Measurements from ENCODE around the gene PBOV1.

PBOV1 gene

GRCh38 chr6:138248878-138249277, 30.6 kb upstream of the PBOV1 start:
- no peak for DNase-seq
- H4K20me1 ChIP-seq (ENCODE audit: insufficient read depth, low read length), result no peaks in the 10 kb centered on the region
- H2AFZ ChIP-seq (ENCODE audit: low read length), result no peak overlapping the region
- H3K9me2 ChIP-seq (replicated peaks; ENCODE audit: insufficient read depth, low read length), result no peaks in the 10 kb centered on the region
- H3K9me3 ChIP-seq (replicated peaks; ENCODE audit: insufficient read depth, low read length), result no peaks in the 10 kb centered on the region
- H3K9ac ChIP-seq (ENCODE audit: low read length), result no peak overlapping the region
- H3F3A ChIP-seq (ENCODE audit: insufficient read depth, low read length), result no peaks in the 10 kb centered on the region
- H3K4me1 ChIP-seq (ENCODE audit: low read length), result no peaks in the 10 kb centered on the region
- no peak overlapping the region for H3K27ac ChIP-seq (ENCODE audit: low read length)
- H3K27me3 ChIP-seq (replicated peaks; ENCODE audit: insufficient read depth, low read length), result no peaks in the 10 kb centered on the region
- H3K4me3 ChIP-seq (ENCODE audit: low read length), result no peak overlapping the region
- H3K4me2 ChIP-seq (ENCODE audit: low read depth, low read length), result no peak overlapping the region
- H3K79me2 ChIP-seq (ENCODE audit: low read length), result no peaks in the 10 kb centered on the region
- H3K36me3 ChIP-seq (replicated peaks; ENCODE audit: insufficient read depth, low read length), result no peaks in the 10 kb centered on the region
- TF ChIP-seq CTCF (IDR thresholded peaks at IDR 0.05; ENCODE audit: low read length), result no peak
- no peak for TF ChIP-seq EZH2phosphoT487 (IDR thresholded peaks at IDR 0.05; ENCODE audit: low read length)
- no peak for TF ChIP-seq EZH2 (optimal IDR thresholded peaks at IDR 0.05; ENCODE audit: low read depth, low read length)

DNA sequence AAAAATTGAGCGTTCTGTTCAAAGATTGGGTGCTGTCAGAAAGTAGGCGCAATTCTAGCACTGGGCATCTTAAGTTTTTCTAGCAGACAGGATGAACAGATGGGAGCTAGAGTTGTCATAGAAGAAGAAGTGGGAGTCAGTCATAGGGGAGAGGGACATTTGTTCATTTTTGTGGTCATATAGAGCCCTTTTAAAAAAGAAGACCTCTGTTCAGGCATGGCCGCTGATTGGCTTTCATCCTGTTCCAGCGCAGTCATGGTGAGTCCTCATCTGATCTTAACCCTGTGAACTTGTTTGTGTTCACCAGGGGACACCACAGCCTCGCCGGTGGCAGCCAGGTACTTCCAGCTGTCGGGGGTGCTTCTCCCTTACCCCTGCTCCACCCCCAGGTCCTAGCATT, 29.7 kb upstream of the PBOV1 start:
- DNase-seq, result no peak
- Histone ChIP-seq H3K36me3 (replicated peaks; ENCODE audit: insufficient read depth, low read length) (no peaks in the 10 kb centered on the region), H3K27me3 (replicated peaks; ENCODE audit: insufficient read depth, low read length) (no peaks in the 10 kb centered on the region), H3K4me3 (ENCODE audit: low read length) (no peak overlapping the region), H2AFZ (ENCODE audit: low read length) (no peak overlapping the region), H3F3A (ENCODE audit: insufficient read depth, low read length) (no peaks in the 10 kb centered on the region), H3K4me2 (ENCODE audit: low read depth, low read length) (no peak overlapping the region), H4K20me1 (ENCODE audit: insufficient read depth, low read length) (no peaks in the 10 kb centered on the region), H3K9me2 (replicated peaks; ENCODE audit: insufficient read depth, low read length) (no peaks in the 10 kb centered on the region), H3K9ac (ENCODE audit: low read length) (no peak overlapping the region), H3K79me2 (ENCODE audit: low read length) (no peaks in the 10 kb centered on the region), H3K27ac (ENCODE audit: low read length) (no peak overlapping the region), H3K9me3 (replicated peaks; ENCODE audit: insufficient read depth, low read length) (no peaks in the 10 kb centered on the region), H3K4me1 (ENCODE audit: low read length) (no peaks in the 10 kb centered on the region)
- no peak for TF ChIP-seq EZH2phosphoT487 (IDR thresholded peaks at IDR 0.05; ENCODE audit: low read length)
- no peak for TF ChIP-seq CTCF (IDR thresholded peaks at IDR 0.05; ENCODE audit: low read length)
- TF ChIP-seq EZH2 (optimal IDR thresholded peaks at IDR 0.05; ENCODE audit: low read depth, low read length), result no peak

- TF ChIP-seq EZH2phosphoT487 (IDR thresholded peaks at IDR 0.05; ENCODE audit: low read length) (no peak), EZH2 (optimal IDR thresholded peaks at IDR 0.05; ENCODE audit: low read depth, low read length) (no peak), CTCF (IDR thresholded peaks at IDR 0.05; ENCODE audit: low read length) (no peak)
- no peak overlapping the region for H3K27ac ChIP-seq (ENCODE audit: low read length)
- no peak overlapping the region for H3K9ac ChIP-seq (ENCODE audit: low read length)
- no peak for DNase-seq
- no peaks in the 10 kb centered on the region for H3K36me3 ChIP-seq (replicated peaks; ENCODE audit: insufficient read depth, low read length)
- no peaks in the 10 kb centered on the region for H3F3A ChIP-seq (ENCODE audit: insufficient read depth, low read length)
- H3K4me3 ChIP-seq (ENCODE audit: low read length), result no peak overlapping the region
- no peaks in the 10 kb centered on the region for H4K20me1 ChIP-seq (ENCODE audit: insufficient read depth, low read length)
- no peaks in the 10 kb centered on the region for H3K9me2 ChIP-seq (replicated peaks; ENCODE audit: insufficient read depth, low read length)
- no peaks in the 10 kb centered on the region for H3K27me3 ChIP-seq (replicated peaks; ENCODE audit: insufficient read depth, low read length)
- no peaks in the 10 kb centered on the region for H3K4me1 ChIP-seq (ENCODE audit: low read length)
- no peaks in the 10 kb centered on the region for H3K9me3 ChIP-seq (replicated peaks; ENCODE audit: insufficient read depth, low read length)
- H2AFZ ChIP-seq (ENCODE audit: low read length), result no peak overlapping the region
- H3K4me2 ChIP-seq (ENCODE audit: low read depth, low read length), result no peak overlapping the region
- H3K79me2 ChIP-seq (ENCODE audit: low read length), result no peaks in the 10 kb centered on the region
These were observed 28.6 kb upstream of the PBOV1 start for GRCh38 chr6:138246650-138247440.
